SK-N-SH (cell line): Measurements from ENCODE around the gene VPS9D1. TPM values are rescaled to one million over a fixed set of nuclear protein-coding genes. Genes with fewer than 3 reads are reported as not detected.

ENCODE experiments used
- CTCF ChIA-PET: fragments of 300-600, 350-600 bp; formaldehyde crosslinking; extraction: SDS; loops from one replicate; lab custom pipeline; 2021; lab: Yijun Ruan, JAX
- POLR2A ChIA-PET: fragments of 350-600 bp; sonication (Branson Sonifier 250); formaldehyde crosslinking; extraction: SDS; loops from one replicate; lab custom pipeline; 2020; ENCODE audit warnings: antibody characterized with exemption, inconsistent platforms; lab: Yijun Ruan, JAX
- DNase-seq: peaks from one replicate; pipeline ENCODE4 v3.0.0; 2012
- H2AFZ ChIP-seq: fragments of 200-600 bp; sonication (generic); 2 replicates; pipeline ENCODE4 v1.8.1; 2016; ENCODE audit warnings: antibody characterized with exemption, mild to moderate bottlenecking, low read depth
- H3F3A ChIP-seq: fragments of 200-600 bp; sonication (generic); replicated peaks from 2 replicates; pipeline ENCODE3; 2016; ENCODE audit warnings: antibody characterized with exemption, mild to moderate bottlenecking; ENCODE audit not compliant: insufficient read depth
- H3K27ac ChIP-seq, 2 experiments: fragments of 200-500 bp in 1 of 2; fragments of 200-600 bp in 1 of 2; sonication (Bioruptor generic) in 1 of 2; sonication (generic), shearing (Covaris generic) in 1 of 2; 2 replicates each; pipeline versions ENCODE4 v1.5.1 to v1.6.1; 2014 to 2016; ENCODE audit warnings: low read depth in 2 of 2, inconsistent platforms in 1 of 2, low read length in 1 of 2, mild to moderate bottlenecking in 1 of 2, mixed read lengths in 1 of 2
- H3K27me3 ChIP-seq: fragments of 200-600 bp; sonication (generic), shearing (Covaris generic); 2 replicates; pipeline ENCODE4 v1.6.1; 2016; ENCODE audit warnings: mixed run types; ENCODE audit not compliant: insufficient read depth
- H3K36me3 ChIP-seq, 2 experiments: fragments of 200-500 bp in 1 of 2; fragments of 200-600 bp in 1 of 2; sonication (Bioruptor generic) in 1 of 2; sonication (generic) in 1 of 2; replicated peaks in 1 of 2; 2 replicates each; pipeline versions ENCODE3 to v1.5.1; 2014 to 2016; ENCODE audit warnings: low read length in 1 of 2, mild to moderate bottlenecking in 1 of 2; ENCODE audit not compliant: insufficient read depth in 2 of 2, control insufficient read depth in 1 of 2
- H3K4me1 ChIP-seq, 2 experiments: fragments of 200-500 bp in 1 of 2; fragments of 200-600 bp in 1 of 2; sonication (Bioruptor generic) in 1 of 2; sonication (generic), shearing (Covaris generic) in 1 of 2; 2 replicates each; pipeline versions ENCODE4 v1.5.1 to v1.6.1; 2014 to 2016; ENCODE audit warnings: low read depth in 1 of 2, low read length in 1 of 2, mixed run types in 1 of 2; ENCODE audit not compliant: insufficient read depth in 2 of 2, control insufficient read depth in 1 of 2
- H3K4me2 ChIP-seq: fragments of 200-600 bp; sonication (generic), shearing (Covaris generic); 2 replicates; pipeline ENCODE4 v1.6.1; 2017; ENCODE audit warnings: mixed run types
- H3K4me3 ChIP-seq, 2 experiments: fragments of 200-500 bp in 1 of 2; fragments of 200-600 bp in 1 of 2; sonication (Bioruptor generic) in 1 of 2; sonication (generic), shearing (Covaris generic) in 1 of 2; 2 replicates each; pipeline versions ENCODE4 v1.5.1 to v1.8.1; 2014 to 2016; ENCODE audit warnings: low read depth in 2 of 2, inconsistent platforms in 1 of 2, low read length in 1 of 2, mild to moderate bottlenecking in 1 of 2, mixed read lengths in 1 of 2, moderate library complexity in 1 of 2
- H3K79me2 ChIP-seq: fragments of 200-600 bp; sonication (generic); 2 replicates; pipeline ENCODE4 v1.8.1; 2017; ENCODE audit warnings: mild to moderate bottlenecking; ENCODE audit not compliant: insufficient read depth
- H3K9ac ChIP-seq: fragments of 200-600 bp; sonication (generic); 2 replicates; pipeline ENCODE4 v1.6.1; 2017; ENCODE audit warnings: mixed run types
- H3K9me2 ChIP-seq: fragments of 200-600 bp; sonication (generic); 2 replicates; pipeline ENCODE4 v1.6.1; 2017; ENCODE audit warnings: mixed run types
- H3K9me3 ChIP-seq: fragments of 200-600 bp; sonication (generic); 2 replicates; pipeline ENCODE4 v1.6.1; 2017; ENCODE audit warnings: mixed run types, mild to moderate bottlenecking, moderate library complexity
- H4K20me1 ChIP-seq: fragments of 200-600 bp; sonication (generic); 2 replicates; pipeline ENCODE4 v1.6.1; 2017; ENCODE audit warnings: mild to moderate bottlenecking, mixed run types; ENCODE audit not compliant: insufficient read depth
- ELF1 ChIP-seq: IDR thresholded peaks from 2 replicates; pipeline ENCODE4 v1.4.0; 2012
- EZH2phosphoT487 ChIP-seq: fragments of 200-600 bp; sonication (generic); IDR thresholded peaks from 2 replicates; pipeline ENCODE4 v1.6.1; 2017; ENCODE audit warnings: low read depth, mixed run types, mild to moderate bottlenecking, antibody characterized with exemption, moderate library complexity, borderline replicate concordance
- FOXJ3 ChIP-seq: sonication (generic); formaldehyde crosslinking; IDR thresholded peaks from 2 replicates; pipeline ENCODE4 v1.5.1; 2020; ENCODE audit warnings: mild to moderate bottlenecking, missing genetic modification reagents
- GABPA ChIP-seq: IDR thresholded peaks from 2 replicates; pipeline ENCODE4 v1.4.0; 2012; ENCODE audit warnings: low read depth, mild to moderate bottlenecking
- GATA2 ChIP-seq: sonication (generic); formaldehyde crosslinking; IDR thresholded peaks from 2 replicates; pipeline ENCODE4 v1.5.0; 2020; ENCODE audit warnings: mild to moderate bottlenecking, missing genetic modification reagents
- JUND ChIP-seq: IDR thresholded peaks from 2 replicates; pipeline ENCODE4 v1.4.0; 2012
- MXI1 ChIP-seq: IDR thresholded peaks from 2 replicates; pipeline ENCODE4 v1.6.1; 2012; ENCODE audit warnings: mild to moderate bottlenecking, low read depth, low read length, improper control_type of control experiment
- NFIC ChIP-seq: IDR thresholded peaks from 2 replicates; pipeline ENCODE4 v1.4.0; 2012; ENCODE audit warnings: borderline replicate concordance
- PBX3 ChIP-seq: IDR thresholded peaks from 2 replicates; pipeline ENCODE4; 2012
- RCOR1 ChIP-seq: fragments of 150-350 bp; IDR thresholded peaks from 2 replicates; pipeline ENCODE4 v1.6.1; 2017; ENCODE audit warnings: antibody characterized with exemption, low read length
- RFX5 ChIP-seq: IDR thresholded peaks from 2 replicates; pipeline ENCODE4 v1.6.1; 2012; ENCODE audit warnings: mild to moderate bottlenecking, improper control_type of control experiment, low read length
- SMC3 ChIP-seq: IDR thresholded peaks from 2 replicates; pipeline ENCODE4 v1.6.1; 2012; ENCODE audit warnings: low read depth, low read length, improper control_type of control experiment
- TAF1 ChIP-seq: IDR thresholded peaks from 2 replicates; pipeline ENCODE4 v1.6.1; 2012; ENCODE audit warnings: low read depth, mild to moderate bottlenecking, low read length, moderate library complexity, borderline replicate concordance
- TCF12 ChIP-seq: IDR thresholded peaks from 2 replicates; pipeline ENCODE4 v1.4.0; 2012
- TEAD4 ChIP-seq: IDR thresholded peaks from 2 replicates; pipeline ENCODE4 v1.4.0; 2012; ENCODE audit warnings: mild to moderate bottlenecking, borderline replicate concordance; ENCODE audit not compliant: insufficient read depth
- YY1 ChIP-seq: IDR thresholded peaks from 2 replicates; pipeline ENCODE4 v1.4.0; 2012; ENCODE audit warnings: low read depth, mild to moderate bottlenecking
- WGBS: methylation state at CpG from one replicate; pipeline ENCODE4 v1.1.6; 2017; ENCODE audit warnings: low lambda C conversion rate; 5-methylcytosine and 5-hydroxymethylcytosine counted together
- polyA plus RNA-seq, 3 experiments: library from polyadenylated mRNA; depleted of rRNA; stranded (reverse); fragments of >200 nt; gene quantifications; 2 replicates each; pipeline ENCODE4 v1.2.3, GENCODE V29; 2012
- TF ChIP-seq, protein P1 (sequence below): fragments of 200-600 bp; sonication (generic); IDR thresholded peaks from 2 replicates; pipeline ENCODE4 v1.6.1; 2017; ENCODE audit warnings: antibody characterized with exemption, mild to moderate bottlenecking, moderate library complexity
- TF ChIP-seq, protein P2 (sequence below): IDR thresholded peaks from 2 replicates; pipeline ENCODE4 v1.4.0; 2012; ENCODE audit warnings: low read depth
- TF ChIP-seq, protein P3 (sequence below): fragments of 150-350 bp; IDR thresholded peaks from 2 replicates; pipeline ENCODE4 v1.6.1; 2016; ENCODE audit warnings: mild to moderate bottlenecking, low read depth, low read length

Gene VPS9D1
- polyA plus RNA-seq, 1 of the 3 experiments (the other 2 are of a cell fraction): 10.1 TPM

GRCh38 chr16:89700649-89701424 is 19.9 kb downstream of the VPS9D1 start:
- peaks cover 22% of the 10 kb centered on the region for H3F3A ChIP-seq
- H3K9me3 ChIP-seq: no peaks in the 10 kb centered on the region
- no peaks in the 10 kb centered on the region for H3K79me2 ChIP-seq
- 0% methylated on average over 13 of the region's 78 CpGs for WGBS
- no peaks in the 10 kb centered on the region for H3K27me3 ChIP-seq
- TF ChIP-seq RCOR1 (no peak), RFX5 (no peak), GABPA (no peak), YY1 (no peak), FOXJ3 (CRISPR knock-in tag) (no peak), GATA2 (CRISPR knock-in tag) (no peak), JUND (no peak), TAF1 (no peak), TCF12 (no peak), MXI1 (no peak), SMC3 (no peak), ELF1 (no peak), TEAD4 (no peak)
- TF ChIP-seq, protein P1, sequence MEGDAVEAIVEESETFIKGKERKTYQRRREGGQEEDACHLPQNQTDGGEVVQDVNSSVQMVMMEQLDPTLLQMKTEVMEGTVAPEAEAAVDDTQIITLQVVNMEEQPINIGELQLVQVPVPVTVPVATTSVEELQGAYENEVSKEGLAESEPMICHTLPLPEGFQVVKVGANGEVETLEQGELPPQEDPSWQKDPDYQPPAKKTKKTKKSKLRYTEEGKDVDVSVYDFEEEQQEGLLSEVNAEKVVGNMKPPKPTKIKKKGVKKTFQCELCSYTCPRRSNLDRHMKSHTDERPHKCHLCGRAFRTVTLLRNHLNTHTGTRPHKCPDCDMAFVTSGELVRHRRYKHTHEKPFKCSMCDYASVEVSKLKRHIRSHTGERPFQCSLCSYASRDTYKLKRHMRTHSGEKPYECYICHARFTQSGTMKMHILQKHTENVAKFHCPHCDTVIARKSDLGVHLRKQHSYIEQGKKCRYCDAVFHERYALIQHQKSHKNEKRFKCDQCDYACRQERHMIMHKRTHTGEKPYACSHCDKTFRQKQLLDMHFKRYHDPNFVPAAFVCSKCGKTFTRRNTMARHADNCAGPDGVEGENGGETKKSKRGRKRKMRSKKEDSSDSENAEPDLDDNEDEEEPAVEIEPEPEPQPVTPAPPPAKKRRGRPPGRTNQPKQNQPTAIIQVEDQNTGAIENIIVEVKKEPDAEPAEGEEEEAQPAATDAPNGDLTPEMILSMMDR: peak; percentile 28
- TF ChIP-seq, protein P2, sequence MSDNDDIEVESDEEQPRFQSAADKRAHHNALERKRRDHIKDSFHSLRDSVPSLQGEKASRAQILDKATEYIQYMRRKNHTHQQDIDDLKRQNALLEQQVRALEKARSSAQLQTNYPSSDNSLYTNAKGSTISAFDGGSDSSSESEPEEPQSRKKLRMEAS: peak; percentile 54; the same call in 1 of the 2 replicates
- H4K20me1 ChIP-seq: peaks cover 11% of the 10 kb centered on the region
- H3K4me2 ChIP-seq: peak overlapping the region; percentile 100
- H3K4me3 ChIP-seq: peak overlapping the region; percentile 78 to 79
- no peak overlapping the region for H2AFZ ChIP-seq
- CTCF ChIA-PET: interaction anchor here (0.6 to 4.3 kb wide), 31 partner anchors 9 to 276 kb away, joined by 3 to 37 read pairs (median 5); partner anchors contain the start of genes CDK10, FANCA, MC1R and SPIRE2
- DNase-seq: peak; percentile 74
- peak overlapping the region; percentile 68; the same call in 1 of the 2 replicates for H3K9ac ChIP-seq
- H3K4me1 ChIP-seq: peaks cover 9 to 29% of the 10 kb centered on the region in 2 experiments; a peak in 2 of 4 replicates
- H3K36me3 ChIP-seq: peaks cover 7 to 21% of the 10 kb centered on the region in 2 experiments
- peak overlapping the region; percentile 71 for H3K27ac ChIP-seq
- POLR2A ChIA-PET: interaction anchor here (0.9 to 1.4 kb wide), 3 partner anchors 14 to 24 kb away, joined by 3 to 8 read pairs (median 3); partner anchors contain the start of gene CDK10
- H3K9me2 ChIP-seq: no peaks in the 10 kb centered on the region

DNA sequence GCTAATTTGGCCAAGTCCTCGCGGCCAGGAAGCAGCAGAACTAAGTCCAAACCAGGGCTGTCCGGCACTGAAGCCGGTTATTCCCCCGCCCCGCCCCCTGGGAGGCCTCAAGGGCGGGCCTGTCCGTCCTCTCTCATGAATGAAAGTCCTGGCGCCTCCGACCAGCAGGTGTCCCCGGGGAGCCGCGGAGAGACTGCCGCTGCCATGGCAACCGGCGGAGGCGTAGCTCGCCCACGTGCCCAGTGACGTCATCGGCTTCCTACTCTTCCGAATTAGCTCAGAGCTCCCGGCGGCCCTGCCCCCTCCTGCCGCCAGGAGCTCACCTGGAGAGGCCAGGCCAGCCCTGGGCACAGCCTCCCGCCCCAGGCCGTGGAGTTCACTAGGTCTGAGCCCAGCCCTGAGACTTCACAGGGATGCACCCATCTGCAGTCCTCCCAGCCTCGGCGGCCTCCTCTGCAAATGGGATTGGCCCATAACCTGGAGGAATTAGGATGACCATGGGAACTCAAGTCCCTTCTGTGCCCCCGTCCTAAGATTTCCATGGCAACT is 20.5 kb downstream of the VPS9D1 start:
- Histone ChIP-seq H3K9ac (peak overlapping the region; percentile 68; the same call in 1 of the 2 replicates), H3K27ac (peak overlapping the region; percentile 71), H3K4me2 (peak overlapping the region; percentile 100), H3F3A (peaks cover 22% of the 10 kb centered on the region), H2AFZ (no peak overlapping the region), H3K27me3 (no peaks in the 10 kb centered on the region), H3K9me3 (no peaks in the 10 kb centered on the region), H3K4me1 (peaks cover 9 to 29% of the 10 kb centered on the region in 2 experiments; a peak in 2 of 4 replicates), H3K9me2 (no peaks in the 10 kb centered on the region), H3K4me3 (peak overlapping the region; percentile 78 to 79), H3K36me3 (peaks cover 7 to 27% of the 10 kb centered on the region in 2 experiments), H4K20me1 (peaks cover 11% of the 10 kb centered on the region), H3K79me2 (no peaks in the 10 kb centered on the region)
- 0% methylated on average over 5 of the region's 30 CpGs for WGBS
- CTCF ChIA-PET: interaction anchor here (0.6 to 4.3 kb wide), 31 partner anchors 9 to 277 kb away, joined by 3 to 37 read pairs (median 5); partner anchors contain the start of genes CDK10, SPIRE2 and TCF25
- DNase-seq: peak; percentile 97
- POLR2A ChIA-PET: interaction anchor here (0.5 to 1.4 kb wide), 7 partner anchors 8 to 1232 kb away, joined by 3 to 8 read pairs (median 3); partner anchors contain the start of genes CDK10 and TUBB3
- no peak for TF ChIP-seq PBX3
- TF ChIP-seq MXI1: peak; percentile 94
- TF ChIP-seq NFIC: no peak
- no peak for TF ChIP-seq EZH2phosphoT487
- TF ChIP-seq, protein P3, sequence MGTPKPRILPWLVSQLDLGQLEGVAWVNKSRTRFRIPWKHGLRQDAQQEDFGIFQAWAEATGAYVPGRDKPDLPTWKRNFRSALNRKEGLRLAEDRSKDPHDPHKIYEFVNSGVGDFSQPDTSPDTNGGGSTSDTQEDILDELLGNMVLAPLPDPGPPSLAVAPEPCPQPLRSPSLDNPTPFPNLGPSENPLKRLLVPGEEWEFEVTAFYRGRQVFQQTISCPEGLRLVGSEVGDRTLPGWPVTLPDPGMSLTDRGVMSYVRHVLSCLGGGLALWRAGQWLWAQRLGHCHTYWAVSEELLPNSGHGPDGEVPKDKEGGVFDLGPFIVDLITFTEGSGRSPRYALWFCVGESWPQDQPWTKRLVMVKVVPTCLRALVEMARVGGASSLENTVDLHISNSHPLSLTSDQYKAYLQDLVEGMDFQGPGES: no peak
